Activated naive CD8-positive, alpha-beta T cell treated with anti-CD3 and anti-CD28 coated beads, Interleukin-2, amount 50 U/mL, for 24 hours (primary cell): ENCODE data around the gene FNIP2.
"Not testable (repeated sequence)": the region's sequence is repeated elsewhere in the genome, so short reads cannot be mapped to it uniquely, and the experiment has no call there.

Experiments used
- ATAC-seq: fragments of 150-1000 bp; cut with Tn5 transposase; one replicate; pipeline ENCODE4 v1.10.0; 2021
- DNase-seq: peaks from one replicate; pipeline ENCODE4 v3.0.0; 2021
- H3K27ac Mint-ChIP-seq: one replicate; pipeline ENCODE4 v1.8.0; 2021; ENCODE audit warnings: mild to moderate bottlenecking, mixed read lengths
- H3K27me3 Mint-ChIP-seq: one replicate; pipeline ENCODE4 v1.8.0; 2021; ENCODE audit warnings: mixed read lengths
- H3K36me3 Mint-ChIP-seq: one replicate; pipeline ENCODE4 v1.8.0; 2021; ENCODE audit warnings: low read depth, mixed read lengths
- H3K4me1 Mint-ChIP-seq: one replicate; pipeline ENCODE4 v1.8.0; 2021; ENCODE audit warnings: mixed read lengths
- H3K4me3 Mint-ChIP-seq: one replicate; pipeline ENCODE4 v1.8.0; 2021; ENCODE audit warnings: mild to moderate bottlenecking, moderate library complexity, mixed read lengths
- H3K9me3 Mint-ChIP-seq: one replicate; pipeline ENCODE4 v1.8.0; 2021; ENCODE audit warnings: mixed read lengths

Gene FNIP2

GRCh38 chr4:158915683-158916241 is 146.9 kb downstream of the FNIP2 start:
- no peaks in the 10 kb centered on the region for H3K27me3 Mint-ChIP-seq
- DNase-seq (no peak), ATAC-seq (no peak)
- H3K4me3 Mint-ChIP-seq, result no peak overlapping the region
- no peak overlapping the region for H3K27ac Mint-ChIP-seq
- H3K36me3 Mint-ChIP-seq, result no peaks in the 10 kb centered on the region
- H3K9me3 Mint-ChIP-seq, result peaks cover 6% of the 10 kb centered on the region
- peaks cover 8% of the 10 kb centered on the region for H3K4me1 Mint-ChIP-seq

GRCh38 chr4:158920452-158920996 is 151.7 kb downstream of the FNIP2 start:
- not testable (repeated sequence) for DNase-seq, H3K27me3 Mint-ChIP-seq, H3K4me3 Mint-ChIP-seq, ATAC-seq, H3K27ac Mint-ChIP-seq, H3K36me3 Mint-ChIP-seq, H3K4me1 Mint-ChIP-seq
- peaks cover 16% of the 10 kb centered on the region for H3K9me3 Mint-ChIP-seq

GRCh38 chr4:158927774-158928173 is 158.9 kb downstream of the FNIP2 start:
- H3K36me3 Mint-ChIP-seq, H3K4me1 Mint-ChIP-seq, H3K27me3 Mint-ChIP-seq, ATAC-seq, DNase-seq, H3K27ac Mint-ChIP-seq, H3K4me3 Mint-ChIP-seq, H3K9me3 Mint-ChIP-seq: not testable (repeated sequence)

- no peak for ATAC-seq
- DNase-seq, result no peak
- peak overlapping the region; percentile 35 for H3K4me3 Mint-ChIP-seq
- H3K36me3 Mint-ChIP-seq, result no peaks in the 10 kb centered on the region
- no peaks in the 10 kb centered on the region for H3K9me3 Mint-ChIP-seq
- no peaks in the 10 kb centered on the region for H3K27me3 Mint-ChIP-seq
- peaks cover 9% of the 10 kb centered on the region for H3K4me1 Mint-ChIP-seq
- H3K27ac Mint-ChIP-seq, result no peak overlapping the region
Observed at GRCh38 chr4:158929939-158930638, 161.3 kb downstream of the FNIP2 start.

GRCh38 chr4:158930639-158930972 is 161.8 kb downstream of the FNIP2 start:
- Mint-ChIP-seq H3K9me3 (no peaks in the 10 kb centered on the region), H3K4me1 (peaks cover 9% of the 10 kb centered on the region), H3K36me3 (no peaks in the 10 kb centered on the region), H3K27me3 (no peaks in the 10 kb centered on the region), H3K4me3 (no peak overlapping the region), H3K27ac (no peak overlapping the region)
- DNase-seq, result no peak
- ATAC-seq, result no peak

GRCh38 chr4:158933236-158933635 is 164.4 kb downstream of the FNIP2 start:
- Mint-ChIP-seq H3K27me3 (peaks cover 4% of the 10 kb centered on the region), H3K27ac (no peak overlapping the region), H3K9me3 (no peaks in the 10 kb centered on the region), H3K4me3 (no peak overlapping the region), H3K4me1 (peaks cover 9% of the 10 kb centered on the region), H3K36me3 (no peaks in the 10 kb centered on the region)
- DNase-seq (no peak), ATAC-seq (no peak)

GRCh38 chr4:158934996-158935669 is 166.3 kb downstream of the FNIP2 start:
- no peak for ATAC-seq
- DNase-seq, result no peak
- no peak overlapping the region for H3K4me3 Mint-ChIP-seq
- H3K27me3 Mint-ChIP-seq, result peaks cover 4% of the 10 kb centered on the region
- H3K36me3 Mint-ChIP-seq, result no peaks in the 10 kb centered on the region
- H3K27ac Mint-ChIP-seq, result no peak overlapping the region
- H3K4me1 Mint-ChIP-seq, result peaks cover 4% of the 10 kb centered on the region
- H3K9me3 Mint-ChIP-seq, result no peaks in the 10 kb centered on the region

GRCh38 chr4:158936238-158936637 is 167.4 kb downstream of the FNIP2 start:
- no peaks in the 10 kb centered on the region for H3K36me3 Mint-ChIP-seq
- ATAC-seq (no peak), DNase-seq (no peak)

GRCh38 chr4:158938220-158939044 is 169.6 kb downstream of the FNIP2 start:
- DNase-seq (no peak), ATAC-seq (no peak)
- peaks cover 6% of the 10 kb centered on the region for H3K27me3 Mint-ChIP-seq

More at GRCh38 chr4:158936238-158936637, 167.4 kb downstream of the FNIP2 start:
- no peak overlapping the region for H3K27ac Mint-ChIP-seq
- peaks cover 6% of the 10 kb centered on the region for H3K27me3 Mint-ChIP-seq
- no peaks in the 10 kb centered on the region for H3K4me1 Mint-ChIP-seq
- H3K9me3 Mint-ChIP-seq, result no peaks in the 10 kb centered on the region
- H3K4me3 Mint-ChIP-seq, result no peak overlapping the region

GRCh38 chr4:158940271-158940670 is 171.4 kb downstream of the FNIP2 start:
- no peak overlapping the region for H3K4me3 Mint-ChIP-seq
- no peaks in the 10 kb centered on the region for H3K4me1 Mint-ChIP-seq
- H3K9me3 Mint-ChIP-seq, result no peaks in the 10 kb centered on the region
- no peak overlapping the region for H3K27ac Mint-ChIP-seq
- H3K36me3 Mint-ChIP-seq, result no peaks in the 10 kb centered on the region
- DNase-seq, result no peak
- no peak for ATAC-seq
- peaks cover 10% of the 10 kb centered on the region for H3K27me3 Mint-ChIP-seq

More at GRCh38 chr4:158938220-158939044, 169.6 kb downstream of the FNIP2 start:
- H3K27ac Mint-ChIP-seq, result no peak overlapping the region
- H3K9me3 Mint-ChIP-seq, result no peaks in the 10 kb centered on the region
- no peak overlapping the region for H3K4me3 Mint-ChIP-seq
- H3K36me3 Mint-ChIP-seq, result no peaks in the 10 kb centered on the region
- no peaks in the 10 kb centered on the region for H3K4me1 Mint-ChIP-seq

GRCh38 chr4:158941321-158941720 is 172.5 kb downstream of the FNIP2 start:
- DNase-seq (no peak), ATAC-seq (no peak)
- H3K36me3 Mint-ChIP-seq, result no peaks in the 10 kb centered on the region
- H3K4me1 Mint-ChIP-seq, result peaks cover 4% of the 10 kb centered on the region
- no peak overlapping the region for H3K27ac Mint-ChIP-seq
- H3K9me3 Mint-ChIP-seq, result no peaks in the 10 kb centered on the region
- H3K4me3 Mint-ChIP-seq, result no peak overlapping the region
- H3K27me3 Mint-ChIP-seq, result peaks cover 14% of the 10 kb centered on the region

- no peaks in the 10 kb centered on the region for H3K36me3 Mint-ChIP-seq
- DNase-seq (no peak), ATAC-seq (no peak)
- no peak overlapping the region for H3K27ac Mint-ChIP-seq
- H3K27me3 Mint-ChIP-seq, result peaks cover 11% of the 10 kb centered on the region
- peaks cover 4% of the 10 kb centered on the region for H3K4me1 Mint-ChIP-seq
- H3K4me3 Mint-ChIP-seq, result no peak overlapping the region
- H3K9me3 Mint-ChIP-seq, result no peaks in the 10 kb centered on the region
Observed at GRCh38 chr4:158941895-158942294, 173.1 kb downstream of the FNIP2 start.

- no peaks in the 10 kb centered on the region for H3K36me3 Mint-ChIP-seq
- H3K4me1 Mint-ChIP-seq, result peaks cover 5% of the 10 kb centered on the region
- H3K27ac Mint-ChIP-seq, result no peak overlapping the region
- no peak overlapping the region for H3K4me3 Mint-ChIP-seq
- ATAC-seq, result no peak
- DNase-seq, result no peak
- peaks cover 11% of the 10 kb centered on the region for H3K27me3 Mint-ChIP-seq
- no peaks in the 10 kb centered on the region for H3K9me3 Mint-ChIP-seq
Observed at GRCh38 chr4:158945529-158946108, 176.8 kb downstream of the FNIP2 start.

GRCh38 chr4:158946825-158947224 is 178.0 kb downstream of the FNIP2 start:
- H3K36me3 Mint-ChIP-seq, result no peaks in the 10 kb centered on the region

More at GRCh38 chr4:158946825-158947224, 178.0 kb downstream of the FNIP2 start:
- Mint-ChIP-seq H3K4me3 (no peak overlapping the region), H3K27me3 (peaks cover 9% of the 10 kb centered on the region), H3K9me3 (peaks cover 6% of the 10 kb centered on the region), H3K27ac (no peak overlapping the region), H3K4me1 (peaks cover 5% of the 10 kb centered on the region)
- no peak for DNase-seq
- ATAC-seq, result no peak
